HCT116 (cell line): ENCODE measurements around the gene MESP2. TPM values are rescaled to one million over a fixed set of nuclear protein-coding genes. Genes with fewer than 3 reads are reported as not detected.

Source experiments
- ATAC-seq: fragments of 200-7000 bp; cut with Tn5 transposase; 2 replicates; pipeline ENCODE4 v1.9.1; 2020; ENCODE audit warnings: mild to moderate bottlenecking, moderate library complexity
- BruUV-seq: library from RNA; stranded (reverse); fragments of 400-500 nt; replicated peaks from 2 replicates; lab custom pipeline; 2021; lab: Mats Ljungman, UMichigan
- CTCF ChIA-PET: fragments of 300-600 bp; sonication (Branson Sonifier 250); formaldehyde crosslinking; loops from one replicate; lab custom pipeline; 2021; ENCODE audit warnings: antibody characterized with exemption; lab: Charles Lee
- POLR2A ChIA-PET: fragments of 300-600, 350-600 bp; sonication (Branson Sonifier 250); formaldehyde crosslinking; loops from one replicate; lab custom pipeline; 2021; ENCODE audit warnings: antibody characterized with exemption; lab: Charles Lee
- RAD21 ChIA-PET, 2 experiments: fragments of 300-600 bp; sonication (Branson Sonifier 250); formaldehyde crosslinking; loops; one replicate each; lab custom pipeline; 2023; ENCODE audit warnings: low total read pairs in 2 of 2; ENCODE audit not compliant: uncharacterized antibody in 2 of 2, unreplicated experiment in 2 of 2, low non-redundant PET in 1 of 2; lab: Charles Lee
- DNase-seq: peaks from one replicate; pipeline ENCODE4 v3.0.0-alpha.2; 2010; ENCODE audit warnings: low read depth, low spot score
- H2AFZ ChIP-seq: fragments of 200-600 bp; shearing (Covaris generic), sonication (generic); 2 replicates; pipeline ENCODE4 v1.6.1; 2017; ENCODE audit warnings: low read depth, mixed run types, mixed read lengths, antibody characterized with exemption, low read length; ENCODE audit not compliant: poor library complexity, severe bottlenecking
- H3K27ac ChIP-seq: 2 replicates; pipeline ENCODE4 v1.5.1; 2012; ENCODE audit warnings: low read depth, low read length
- H3K27me3 ChIP-seq: fragments of 200-600 bp; sonication (generic); 2 replicates; pipeline ENCODE4 v1.6.1; 2016; ENCODE audit warnings: mixed run types, low read length, mixed read lengths; ENCODE audit not compliant: insufficient read depth
- H3K36me3 ChIP-seq, 2 experiments: fragments of 200-500 bp in 1 of 2; fragments of 200-600 bp in 1 of 2; sonication (Bioruptor generic) in 1 of 2; sonication (generic) in 1 of 2; 2 replicates each; pipeline versions ENCODE4 v1.5.1 to v1.6.1; 2014 to 2016; ENCODE audit warnings: low read length in 2 of 2, inconsistent platforms in 1 of 2, mixed read lengths in 1 of 2, mixed run types in 1 of 2; ENCODE audit not compliant: insufficient read depth in 2 of 2, control insufficient read depth in 1 of 2
- H3K4me1 ChIP-seq, 2 experiments: fragments of 200-600 bp in 1 of 2; sonication (generic) in 1 of 2; 2 replicates each; pipeline versions ENCODE4 v1.5.1 to v1.6.1; 2012 to 2017; ENCODE audit warnings: low read length in 2 of 2, inconsistent platforms in 1 of 2, mild to moderate bottlenecking in 1 of 2, mixed read lengths in 1 of 2, mixed run types in 1 of 2, moderate library complexity in 1 of 2; ENCODE audit not compliant: insufficient read depth in 2 of 2, control insufficient read depth in 1 of 2
- H3K4me2 ChIP-seq: fragments of 200-600 bp; sonication (generic); 2 replicates; pipeline ENCODE4 v1.6.1; 2017; ENCODE audit warnings: mixed run types, low read length, mixed read lengths
- H3K4me3 ChIP-seq, 2 experiments: fragments of 200-600 bp in 1 of 2; sonication (generic) in 1 of 2; replicated peaks in 1 of 2; 2 replicates each; pipeline ENCODE4 v1.5.1; 2011 to 2016; ENCODE audit warnings: low read length in 2 of 2, control low read depth in 1 of 2, low read depth in 1 of 2, mild to moderate bottlenecking in 1 of 2, mixed read lengths in 1 of 2, mixed run types in 1 of 2
- H3K79me2 ChIP-seq: fragments of 200-600 bp; sonication (generic); 2 replicates; pipeline ENCODE4 v1.6.1; 2017; ENCODE audit warnings: mild to moderate bottlenecking, mixed run types, low read length, moderate library complexity, mixed read lengths; ENCODE audit not compliant: insufficient read depth
- H3K9ac ChIP-seq: fragments of 200-600 bp; sonication (generic); 2 replicates; pipeline ENCODE4 v1.6.1; 2016; ENCODE audit warnings: low read length, mixed read lengths
- H3K9me2 ChIP-seq: fragments of 200-600 bp; sonication (generic), shearing (Covaris generic); 2 replicates; pipeline ENCODE4 v1.6.1; 2017; ENCODE audit warnings: mixed run types, mild to moderate bottlenecking, moderate library complexity; ENCODE audit not compliant: insufficient read depth
- H3K9me3 ChIP-seq, 2 experiments: fragments of 200-500 bp in 1 of 2; fragments of 200-600 bp in 1 of 2; sonication (Bioruptor generic) in 1 of 2; sonication (generic) in 1 of 2; 2 replicates each; pipeline ENCODE4 v1.6.1; 2014 to 2017; ENCODE audit warnings: low read length in 2 of 2, mixed read lengths in 2 of 2, inconsistent platforms in 1 of 2, low read depth in 1 of 2, mild to moderate bottlenecking in 1 of 2, mixed run types in 1 of 2, moderate library complexity in 1 of 2; ENCODE audit not compliant: control insufficient read depth in 1 of 2, insufficient read depth in 1 of 2
- H4K20me1 ChIP-seq: fragments of 200-600 bp; sonication (generic), shearing (Covaris generic); 2 replicates; pipeline ENCODE4 v1.6.1; 2017; ENCODE audit warnings: mixed run types, mild to moderate bottlenecking, moderate library complexity; ENCODE audit not compliant: insufficient read depth
- CBX3 ChIP-seq: IDR thresholded peaks from 2 replicates; pipeline ENCODE4 v1.6.1; 2012; ENCODE audit warnings: low read depth
- CEBPB ChIP-seq: IDR thresholded peaks from 2 replicates; pipeline ENCODE4 v1.6.1; 2012; ENCODE audit warnings: low read depth
- ELF1 ChIP-seq: IDR thresholded peaks from 2 replicates; pipeline ENCODE4 v1.6.1; 2012; ENCODE audit warnings: low read depth, borderline replicate concordance
- EZH2 ChIP-seq: fragments of 200-600 bp; sonication (generic); IDR thresholded peaks from 2 replicates; pipeline ENCODE4 v1.6.1; 2017; ENCODE audit warnings: antibody characterized with exemption, mixed run types
- FOSL1 ChIP-seq: IDR thresholded peaks from 2 replicates; pipeline ENCODE4 v1.6.1; 2012; ENCODE audit warnings: low read depth
- JUND ChIP-seq: IDR thresholded peaks from 2 replicates; pipeline ENCODE4 v1.6.1; 2012
- POLR2A ChIP-seq: IDR thresholded peaks from 2 replicates; pipeline ENCODE4 v1.7.0; 2011; ENCODE audit warnings: borderline replicate concordance; ENCODE audit not compliant: insufficient read depth, insufficient read length; ENCODE audit errors: extremely low read depth
- POLR2AphosphoS5 ChIP-seq: IDR thresholded peaks from 2 replicates; pipeline ENCODE4 v1.6.1; 2011; ENCODE audit warnings: mild to moderate bottlenecking, low read depth, low read length, moderate library complexity
- RAD21 ChIP-seq: IDR thresholded peaks from 2 replicates; pipeline ENCODE4 v1.6.1; 2012; ENCODE audit warnings: low read depth, mild to moderate bottlenecking
- SIN3A ChIP-seq: IDR thresholded peaks from 2 replicates; pipeline ENCODE4 v1.6.1; 2012; ENCODE audit warnings: low read depth
- SP1 ChIP-seq: IDR thresholded peaks from 2 replicates; pipeline ENCODE4 v1.6.1; 2012; ENCODE audit warnings: low read depth
- TCF7L2 ChIP-seq: IDR thresholded peaks from 2 replicates; pipeline ENCODE4 v1.7.0; 2011; ENCODE audit warnings: borderline replicate concordance, inconsistent platforms; ENCODE audit not compliant: insufficient read depth, insufficient read length; ENCODE audit errors: extremely low read depth
- YY1 ChIP-seq: IDR thresholded peaks from 2 replicates; pipeline ENCODE4 v1.6.1; 2011; ENCODE audit warnings: low read length, low read depth, moderate library complexity, mild to moderate bottlenecking; ENCODE audit not compliant: insufficient replicate concordance; ENCODE audit errors: extremely low read depth
- ZNF274 ChIP-seq: fragments of 200-500 bp; sonication (Bioruptor generic); IDR thresholded peaks from 2 replicates; pipeline ENCODE4 v1.6.1; 2014; ENCODE audit warnings: mild to moderate bottlenecking, low read depth, low read length, inconsistent platforms
- intact Hi-C: fragments of 100-400 bp; cut with micrococcal nuclease; formaldehyde crosslinking; loops from 2 replicates; pipeline ENCODE4 v1.10.0; 2022
- total RNA-seq: library from RNA; stranded (reverse); gene quantifications from one replicate; pipeline ENCODE4 v1.2.1, GENCODE V29; 2021; ENCODE audit not compliant: unreplicated experiment
- TF ChIP-seq, protein P1 (sequence below): IDR thresholded peaks from 2 replicates; pipeline ENCODE4 v1.6.1; 2012; ENCODE audit warnings: low read depth
- TF ChIP-seq, protein P2 (sequence below): IDR thresholded peaks from 2 replicates; pipeline ENCODE4 v1.6.1; 2011; ENCODE audit warnings: mild to moderate bottlenecking, low read length, moderate library complexity; ENCODE audit not compliant: insufficient replicate concordance; ENCODE audit errors: extremely low read depth
- TF ChIP-seq, protein P3 (sequence below): IDR thresholded peaks from 2 replicates; pipeline ENCODE4 v1.6.1; 2012

The MESP2 gene
- total RNA-seq, 1 experiment from 2014 or later = 0.20 TPM

DNA sequence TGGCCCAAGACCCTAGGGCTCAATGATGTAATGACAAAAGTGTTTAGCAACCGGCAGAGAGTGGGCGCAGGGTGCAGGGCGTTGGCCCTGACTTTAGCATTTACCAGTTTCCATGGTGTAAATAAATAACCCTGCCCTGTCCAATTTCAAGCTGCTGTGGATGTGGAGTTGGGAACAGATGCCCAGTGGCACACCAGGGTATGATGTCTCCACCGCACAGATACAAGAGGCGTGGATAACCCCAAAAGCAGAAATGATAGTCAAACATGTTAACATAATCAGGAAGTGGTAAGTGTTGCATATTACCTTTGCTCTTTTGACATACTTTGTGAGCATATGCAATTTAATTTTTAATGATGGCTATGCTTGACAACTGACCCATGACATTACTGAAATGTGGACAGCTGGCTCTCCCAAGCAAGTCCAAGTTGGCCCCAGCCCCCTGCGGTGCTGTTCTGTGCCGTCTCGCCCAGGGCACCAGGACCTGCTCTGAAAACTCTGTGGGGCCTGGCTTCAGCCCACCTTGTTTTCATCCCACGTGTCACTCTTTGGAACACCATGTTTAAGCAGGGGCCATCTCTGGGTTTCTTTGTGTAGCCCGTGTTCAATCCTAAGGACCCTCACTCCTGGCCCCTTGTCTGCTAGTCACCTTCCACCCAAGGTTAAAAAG, 49.3 kb downstream of the MESP2 start:
- ATAC-seq = no peak
- RAD21 ChIA-PET = no interaction called here
- CTCF ChIA-PET = no interaction called here

More for the DNA sequence above, 49.3 kb downstream of the MESP2 start:
- Histone ChIP-seq H3K9me3 (no peaks in the 10 kb centered on the region), H3K4me1 (peaks cover 5 to 44% of the 10 kb centered on the region in 2 experiments; a peak in 3 of 4 replicates), H3K9me2 (no peaks in the 10 kb centered on the region), H3K4me3 (no peak overlapping the region), H3K4me2 (no peak overlapping the region), H4K20me1 (no peaks in the 10 kb centered on the region), H3K79me2 (no peaks in the 10 kb centered on the region), H3K36me3 (no peaks in the 10 kb centered on the region), H2AFZ (no peak overlapping the region), H3K27me3 (no peaks in the 10 kb centered on the region), H3K9ac (no peak overlapping the region), H3K27ac (no peak overlapping the region)
- TF ChIP-seq SP1 (no peak), FOSL1 (no peak), POLR2A (no peak), YY1 (no peak), TCF7L2 (no peak), POLR2AphosphoS5 (no peak), ELF1 (no peak), RAD21 (no peak), ZNF274 (no peak), CBX3 (no peak), CEBPB (no peak), SIN3A (no peak), JUND (no peak), EZH2 (no peak)
- TF ChIP-seq, protein P1, sequence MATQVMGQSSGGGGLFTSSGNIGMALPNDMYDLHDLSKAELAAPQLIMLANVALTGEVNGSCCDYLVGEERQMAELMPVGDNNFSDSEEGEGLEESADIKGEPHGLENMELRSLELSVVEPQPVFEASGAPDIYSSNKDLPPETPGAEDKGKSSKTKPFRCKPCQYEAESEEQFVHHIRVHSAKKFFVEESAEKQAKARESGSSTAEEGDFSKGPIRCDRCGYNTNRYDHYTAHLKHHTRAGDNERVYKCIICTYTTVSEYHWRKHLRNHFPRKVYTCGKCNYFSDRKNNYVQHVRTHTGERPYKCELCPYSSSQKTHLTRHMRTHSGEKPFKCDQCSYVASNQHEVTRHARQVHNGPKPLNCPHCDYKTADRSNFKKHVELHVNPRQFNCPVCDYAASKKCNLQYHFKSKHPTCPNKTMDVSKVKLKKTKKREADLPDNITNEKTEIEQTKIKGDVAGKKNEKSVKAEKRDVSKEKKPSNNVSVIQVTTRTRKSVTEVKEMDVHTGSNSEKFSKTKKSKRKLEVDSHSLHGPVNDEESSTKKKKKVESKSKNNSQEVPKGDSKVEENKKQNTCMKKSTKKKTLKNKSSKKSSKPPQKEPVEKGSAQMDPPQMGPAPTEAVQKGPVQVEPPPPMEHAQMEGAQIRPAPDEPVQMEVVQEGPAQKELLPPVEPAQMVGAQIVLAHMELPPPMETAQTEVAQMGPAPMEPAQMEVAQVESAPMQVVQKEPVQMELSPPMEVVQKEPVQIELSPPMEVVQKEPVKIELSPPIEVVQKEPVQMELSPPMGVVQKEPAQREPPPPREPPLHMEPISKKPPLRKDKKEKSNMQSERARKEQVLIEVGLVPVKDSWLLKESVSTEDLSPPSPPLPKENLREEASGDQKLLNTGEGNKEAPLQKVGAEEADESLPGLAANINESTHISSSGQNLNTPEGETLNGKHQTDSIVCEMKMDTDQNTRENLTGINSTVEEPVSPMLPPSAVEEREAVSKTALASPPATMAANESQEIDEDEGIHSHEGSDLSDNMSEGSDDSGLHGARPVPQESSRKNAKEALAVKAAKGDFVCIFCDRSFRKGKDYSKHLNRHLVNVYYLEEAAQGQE = no peak
- TF ChIP-seq, protein P2, sequence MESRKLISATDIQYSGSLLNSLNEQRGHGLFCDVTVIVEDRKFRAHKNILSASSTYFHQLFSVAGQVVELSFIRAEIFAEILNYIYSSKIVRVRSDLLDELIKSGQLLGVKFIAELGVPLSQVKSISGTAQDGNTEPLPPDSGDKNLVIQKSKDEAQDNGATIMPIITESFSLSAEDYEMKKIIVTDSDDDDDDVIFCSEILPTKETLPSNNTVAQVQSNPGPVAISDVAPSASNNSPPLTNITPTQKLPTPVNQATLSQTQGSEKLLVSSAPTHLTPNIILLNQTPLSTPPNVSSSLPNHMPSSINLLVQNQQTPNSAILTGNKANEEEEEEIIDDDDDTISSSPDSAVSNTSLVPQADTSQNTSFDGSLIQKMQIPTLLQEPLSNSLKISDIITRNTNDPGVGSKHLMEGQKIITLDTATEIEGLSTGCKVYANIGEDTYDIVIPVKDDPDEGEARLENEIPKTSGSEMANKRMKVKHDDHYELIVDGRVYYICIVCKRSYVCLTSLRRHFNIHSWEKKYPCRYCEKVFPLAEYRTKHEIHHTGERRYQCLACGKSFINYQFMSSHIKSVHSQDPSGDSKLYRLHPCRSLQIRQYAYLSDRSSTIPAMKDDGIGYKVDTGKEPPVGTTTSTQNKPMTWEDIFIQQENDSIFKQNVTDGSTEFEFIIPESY = no peak
- TF ChIP-seq, protein P3, sequence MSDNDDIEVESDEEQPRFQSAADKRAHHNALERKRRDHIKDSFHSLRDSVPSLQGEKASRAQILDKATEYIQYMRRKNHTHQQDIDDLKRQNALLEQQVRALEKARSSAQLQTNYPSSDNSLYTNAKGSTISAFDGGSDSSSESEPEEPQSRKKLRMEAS = no peak
- POLR2A ChIA-PET = no interaction called here
- no TSS peak for BruUV-seq
- DNase-seq = no peak
- intact Hi-C loops = no loop called here
